Measurements from ENCODE around the gene PRDM15. TPM values are rescaled to one million over a fixed set of nuclear protein-coding genes. Genes with fewer than 3 reads are reported as not detected.

PRDM15 gene
- total and polyA plus RNA-seq, 2 experiments from 2014 or later = 3.0 to 10.6 TPM

GRCh38 chr21:41778930-41779600 is 100.1 kb downstream of the PRDM15 start:
- Mint-ChIP-seq H3K9me3 (no peaks in the 10 kb centered on the region), H3K4me3 (peak overlapping the region; percentile 66), H3K27ac (no peak overlapping the region), H3K36me3 (ENCODE audit: low read depth) (no peaks in the 10 kb centered on the region), H3K4me1 (peaks cover 13% of the 10 kb centered on the region), H3K27me3 (ENCODE audit: insufficient read depth, low read depth, poor library complexity) (peaks cover 1% of the 10 kb centered on the region)
- Histone ChIP-seq H3K27me3 (ENCODE audit: insufficient read depth) (no peaks in the 10 kb centered on the region), H3K36me3 (ENCODE audit: insufficient read depth) (no peaks in the 10 kb centered on the region), H3K4me3 (peak overlapping the region; percentile 36), H3K27ac (ENCODE audit: low read depth) (no peak overlapping the region; the same call in 1 of the 2 replicates), H2AFZ (peak overlapping the region; percentile 11; the same call in 1 of the 2 replicates), H3K4me1 (ENCODE audit: insufficient read depth) (peaks cover 6% of the 10 kb centered on the region), H3K4me2 (peak overlapping the region; percentile 64), H4K20me1 (replicated peaks; ENCODE audit: insufficient read depth) (no peaks in the 10 kb centered on the region), H3K79me2 (replicated peaks; ENCODE audit: insufficient read depth) (no peaks in the 10 kb centered on the region), H3K9me2 (ENCODE audit: insufficient read depth) (no peaks in the 10 kb centered on the region), H3F3A (replicated peaks; ENCODE audit: low read depth) (no peaks in the 10 kb centered on the region)
- peak; percentile 83 for DNase-seq (ENCODE audit: low spot score)
- ATAC-seq = peak; percentile 69
- TF ChIP-seq ZNF462 (CRISPR knock-in tag; IDR thresholded peaks at IDR 0.05) (no peak), CREB1 (CRISPR knock-in tag; IDR thresholded peaks at IDR 0.05; ENCODE audit: low read depth) (0 out of 2 replicates have a peak, but pooled peaks have one; percentile 15), REST (IDR thresholded peaks at IDR 0.05; ENCODE audit: unreplicated experiment) (peak; percentile 4), STAT1 (IDR thresholded peaks at IDR 0.05; ENCODE audit: unreplicated experiment) (no peak), CTCF (conservative IDR thresholded peaks at IDR 0.05; ENCODE audit: low read depth in 2 of 2) (peak; percentile 38 to 41; a peak in 3 of 4 replicates), ZNF331 (CRISPR knock-in tag; IDR thresholded peaks at IDR 0.05; ENCODE audit: low read depth) (no peak), EZH2 (IDR thresholded peaks at IDR 0.05; ENCODE audit: low read depth, unreplicated experiment) (no peak), NANOG (IDR thresholded peaks at IDR 0.05; ENCODE audit: borderline replicate concordance) (no peak)

Measured in GM23338 (cell line).